Myocyte (in vitro differentiated cells): ENCODE results near the gene SAE1. TPM values are rescaled to one million over a fixed set of nuclear protein-coding genes. Genes with fewer than 3 reads are reported as not detected.
"Not testable (repeated sequence)": the region's sequence is repeated elsewhere in the genome, so short reads cannot be mapped to it uniquely, and the experiment has no call there.

Experiments
- DNase-seq: peaks from one replicate; pipeline ENCODE4 v3.0.0-alpha.2; 2012; ENCODE audit warnings: low read depth
- polyA plus RNA-seq: library from polyadenylated mRNA; unstranded; fragments of >200 nt; gene quantifications from one replicate; pipeline ENCODE4 v1.2.1, GENCODE V29; 2012; ENCODE audit warnings: missing spikeins
- total RNA-seq: library from RNA; depleted of rRNA; stranded (reverse); fragments of >200 nt; gene quantifications from 2 replicates; pipeline ENCODE4 v1.2.3, GENCODE V29; 2014

SAE1 gene
- total RNA-seq, result 144 and 177 TPM in 2 replicates
- polyA plus RNA-seq, result 104 TPM

DNA sequence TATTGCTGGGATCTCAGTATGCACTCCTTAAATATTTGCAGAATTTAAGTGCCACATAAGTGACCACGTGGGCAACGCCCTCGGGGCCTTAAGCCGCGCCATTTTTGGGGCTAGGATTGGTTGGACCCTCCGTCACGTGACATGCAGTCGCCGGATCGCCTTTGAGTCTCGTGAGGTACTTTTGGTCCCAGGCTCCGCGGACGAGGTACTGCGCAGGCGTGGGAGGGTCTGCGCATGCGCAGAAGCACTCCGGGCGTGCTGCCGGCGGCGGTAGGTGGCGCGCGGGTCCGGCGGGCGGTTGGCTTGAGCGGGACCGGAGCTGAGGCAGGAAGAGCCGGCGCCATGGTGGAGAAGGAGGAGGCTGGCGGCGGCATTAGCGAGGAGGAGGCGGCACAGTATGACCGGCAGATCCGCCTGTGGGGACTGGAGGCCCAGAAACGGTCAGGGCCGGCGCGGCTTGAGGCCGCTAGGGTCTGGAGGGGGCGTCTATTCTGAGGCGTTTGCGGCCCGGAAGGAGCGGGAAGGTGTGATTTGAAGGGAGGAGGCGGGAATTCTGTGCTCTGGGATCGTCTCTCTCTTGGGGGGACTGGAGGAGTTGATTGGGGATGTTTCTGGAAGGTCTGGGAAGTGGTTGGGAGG lies at the start of gene SAE1:
Gene SAE1 (plus strand): TSS at position 247 of the 639 bp plus-strand sequence. CDS start 96 bp downstream, at position 343.
- DNase-seq, result peak; percentile 99

DNA sequence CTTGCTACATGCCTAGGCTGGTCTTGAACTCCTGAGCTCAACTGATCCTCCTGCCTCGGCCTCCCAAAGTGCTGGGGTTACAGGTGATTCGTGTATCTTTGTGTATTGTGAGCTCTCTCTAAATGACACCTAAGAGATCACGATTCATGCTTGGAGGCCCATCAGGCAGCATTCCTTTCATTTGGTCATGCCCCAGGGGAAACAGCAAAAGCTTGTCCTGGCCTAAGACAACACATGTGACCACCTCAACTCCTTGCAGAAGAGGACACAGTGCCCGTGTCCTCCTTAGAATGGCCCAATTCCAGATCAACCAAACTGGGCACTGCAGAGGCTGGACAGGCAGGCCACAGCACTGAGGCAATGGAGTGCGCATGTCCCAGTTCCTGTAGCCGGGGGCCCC lies 49.5 kb upstream of the SAE1 start:
- DNase-seq, result no peak

DNA sequence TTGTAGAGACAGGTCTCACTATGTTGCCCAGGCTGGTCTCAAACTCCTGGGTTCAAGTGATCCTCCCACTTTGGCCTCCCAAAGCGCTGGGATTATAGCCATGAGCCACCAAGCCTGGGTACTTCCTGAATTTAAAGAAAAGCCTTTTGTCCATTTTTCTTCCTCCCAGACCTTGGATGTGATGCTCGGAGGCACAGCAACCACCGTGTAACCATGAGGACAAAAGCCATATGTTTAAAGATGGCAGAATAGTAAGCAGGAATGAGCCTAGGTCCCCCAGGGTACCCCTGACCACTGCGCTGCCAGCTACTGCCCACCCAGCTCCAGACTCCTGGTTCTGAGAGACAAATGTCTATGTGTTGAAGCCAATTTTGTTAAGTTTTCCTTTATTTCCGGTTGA lies 48.1 kb upstream of the SAE1 start:
- no peak for DNase-seq

DNA sequence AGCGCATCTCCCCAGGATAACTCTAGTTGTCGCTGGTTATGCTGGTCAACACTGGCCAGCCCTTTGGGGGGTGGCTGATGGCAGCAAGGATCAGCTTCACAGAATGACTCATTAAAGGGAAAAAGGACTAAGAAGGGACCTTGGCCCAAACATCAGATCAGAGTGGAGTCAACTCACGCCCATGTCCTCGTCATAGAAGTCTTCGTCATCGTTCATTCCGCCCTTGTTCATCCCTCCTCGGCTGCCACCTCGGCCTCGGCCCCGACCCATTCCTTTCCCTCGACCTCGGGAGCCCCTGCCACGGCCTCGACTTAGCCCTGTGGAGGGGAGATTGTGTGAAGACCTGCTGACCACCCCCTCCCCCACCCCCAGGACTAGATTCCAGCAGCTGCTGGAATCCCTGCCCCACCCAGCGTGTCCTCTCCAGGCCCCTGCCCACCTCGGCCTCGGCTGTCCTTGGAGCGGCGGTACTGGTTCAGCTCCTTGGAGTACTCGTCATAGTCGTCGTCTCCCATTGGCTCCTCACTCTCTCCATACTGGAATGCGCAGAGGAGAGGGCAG lies 45.7 kb upstream of the SAE1 start:
- DNase-seq, result no peak

DNA sequence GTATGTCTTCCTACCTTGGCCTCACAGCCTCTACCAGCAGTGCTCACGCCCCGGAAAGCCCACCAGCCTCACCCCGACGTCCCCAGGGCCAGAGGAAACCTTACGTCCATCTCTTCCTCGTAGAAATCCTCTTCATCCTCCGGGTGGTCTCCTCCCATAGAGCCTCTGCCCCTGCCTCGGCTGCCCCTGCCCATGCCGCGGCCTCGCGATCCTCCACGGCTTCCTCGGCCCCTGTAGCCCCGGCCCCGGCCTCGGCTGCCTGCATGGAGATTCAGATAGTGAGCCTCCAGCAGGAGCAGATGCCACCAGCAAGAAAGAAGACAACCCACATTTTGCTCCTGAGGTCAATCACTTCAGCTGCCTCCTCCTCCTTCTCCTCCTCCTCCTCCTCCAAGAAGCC lies 44.4 kb upstream of the SAE1 start:
- no peak for DNase-seq

DNA sequence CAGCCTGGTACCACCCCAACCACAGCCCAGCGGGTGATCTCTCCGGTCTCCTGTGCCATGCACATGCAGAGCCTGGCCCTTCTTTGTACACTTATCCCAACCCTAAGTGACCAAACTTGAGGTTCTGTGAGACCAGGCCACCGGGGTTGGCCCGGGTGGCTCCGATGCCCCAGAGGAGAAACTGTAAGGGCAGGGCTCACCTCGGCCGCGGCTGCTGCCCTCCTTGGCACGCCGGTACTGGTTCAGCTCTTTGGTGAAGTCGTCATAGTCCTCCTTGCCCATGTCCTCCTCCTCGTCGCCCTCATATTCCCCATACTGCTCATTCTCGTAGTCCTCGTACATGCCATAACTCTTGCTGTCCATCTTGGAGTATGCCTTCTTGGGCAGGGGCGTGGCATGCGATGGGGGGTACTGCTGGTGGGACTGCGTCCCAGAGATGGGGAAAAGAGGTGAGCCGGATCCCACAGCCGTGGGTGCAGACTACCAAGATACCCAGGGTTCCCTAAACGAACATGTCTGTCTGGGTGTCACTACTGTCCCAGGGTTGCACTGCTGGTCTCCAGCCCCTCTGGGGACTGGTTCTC lies 40.8 kb upstream of the SAE1 start:
- DNase-seq, result no peak

DNA sequence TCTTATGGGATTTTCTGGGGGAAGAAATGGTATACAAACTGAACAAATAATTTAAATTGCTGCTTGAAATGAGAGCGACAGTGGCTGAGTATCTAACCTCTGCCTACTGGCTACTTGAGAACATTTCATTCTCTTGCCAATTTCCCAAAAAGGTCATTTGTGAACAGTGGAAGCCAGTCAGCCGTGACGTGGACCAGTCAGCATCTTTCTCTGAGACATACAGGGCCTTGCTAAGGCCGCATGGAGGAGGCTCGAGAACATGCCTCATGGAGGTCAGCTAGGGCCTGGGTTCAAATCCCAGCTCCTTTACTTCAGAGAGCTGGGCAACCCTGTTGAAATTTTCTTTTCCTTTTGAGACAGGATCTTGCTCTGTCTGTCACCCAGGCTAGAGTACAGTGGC lies 37.4 kb upstream of the SAE1 start:
- no peak for DNase-seq

DNA sequence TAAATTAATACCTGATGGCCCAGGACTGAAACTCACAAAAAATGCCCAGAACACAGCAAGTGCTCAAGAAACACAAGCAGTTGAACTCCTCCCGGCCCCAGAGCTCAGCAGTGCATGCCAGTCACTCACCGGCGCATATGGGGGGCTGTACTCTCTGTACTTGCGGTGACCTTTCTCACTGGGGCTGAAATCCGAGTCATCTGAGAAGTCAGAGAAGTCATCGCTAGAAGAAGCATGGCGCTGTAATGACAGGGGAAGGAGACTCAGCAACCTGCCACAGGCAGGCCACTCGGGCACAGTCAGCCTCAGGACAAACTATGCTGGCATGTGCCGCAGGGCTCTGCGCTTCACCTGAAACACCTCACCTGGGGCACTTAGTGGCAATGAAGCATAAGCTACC lies 36.8 kb upstream of the SAE1 start:
- DNase-seq, result no peak

DNA sequence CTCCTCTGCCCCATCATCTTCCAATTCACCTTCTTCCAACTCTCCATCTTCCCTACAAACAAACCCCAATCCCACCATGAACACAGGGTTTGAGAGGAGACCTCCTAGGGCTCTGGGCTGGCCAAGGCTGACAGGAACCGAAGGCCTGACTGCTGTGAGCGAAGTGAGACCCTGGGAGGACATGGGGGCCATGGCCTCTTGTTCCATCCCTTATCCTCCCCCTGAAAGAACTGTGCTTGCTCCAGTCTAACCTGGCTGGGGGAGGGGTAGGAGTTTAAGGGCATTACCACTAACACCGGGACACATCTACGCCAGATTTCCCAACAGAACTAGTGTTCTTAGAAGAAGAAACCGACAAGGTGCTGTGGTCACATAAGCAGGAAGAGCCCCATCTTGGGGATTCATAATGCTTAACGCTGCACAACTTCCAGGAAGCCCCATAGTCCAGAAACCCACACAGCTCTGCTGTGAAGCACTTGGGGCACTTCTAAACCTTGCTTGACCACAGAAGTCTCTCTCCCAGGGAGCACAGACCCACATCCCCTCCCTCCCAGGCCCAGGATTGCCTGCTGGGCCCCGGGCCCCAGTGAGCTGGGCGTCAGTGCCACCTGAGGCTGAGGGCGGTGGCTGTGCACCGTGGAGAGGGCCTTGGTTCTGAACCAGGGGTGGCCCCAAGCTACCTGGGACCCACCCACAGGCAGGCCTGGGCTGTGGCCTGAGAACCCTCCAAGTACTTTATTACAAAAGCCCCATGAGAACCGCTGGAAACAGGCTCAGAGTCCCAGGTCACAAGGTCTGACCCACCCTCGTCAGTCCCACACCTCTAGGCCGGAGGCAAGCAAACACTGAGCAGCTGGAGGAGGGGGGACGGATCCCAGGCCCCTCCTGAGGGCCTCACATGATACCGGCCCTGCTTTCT lies 35.8 kb upstream of the SAE1 start:
- no peak for DNase-seq

DNA sequence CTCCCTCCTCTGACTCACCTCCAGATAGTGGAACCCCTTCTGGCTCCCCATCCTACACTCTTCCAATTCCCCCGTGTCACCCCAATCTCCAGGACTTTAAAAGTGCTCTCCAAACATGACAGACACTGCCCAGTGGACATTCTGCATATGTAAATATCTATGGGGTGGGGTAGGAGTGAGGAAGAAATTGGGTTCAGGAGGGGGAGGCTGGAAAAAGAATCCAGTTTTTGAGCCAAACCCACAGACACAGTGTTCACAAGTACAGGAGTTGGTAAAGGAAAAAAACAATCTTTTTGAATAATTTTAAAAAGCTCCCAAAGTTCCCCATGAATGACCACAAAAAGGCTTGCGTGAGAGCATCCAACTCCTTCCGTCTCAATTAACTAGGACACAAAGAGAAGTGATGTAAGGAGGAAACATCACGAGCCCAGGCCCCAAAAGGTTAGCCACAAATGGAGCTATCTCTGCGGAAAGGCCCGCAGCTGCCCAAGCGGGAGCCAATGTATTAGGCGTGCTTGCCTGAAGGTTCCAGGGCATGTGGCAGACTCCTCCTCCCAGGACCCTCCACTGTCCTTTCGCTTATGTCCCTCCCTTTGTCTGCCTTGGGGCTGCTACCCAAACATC lies 35.0 kb upstream of the SAE1 start:
- peak; percentile 34 for DNase-seq

DNA sequence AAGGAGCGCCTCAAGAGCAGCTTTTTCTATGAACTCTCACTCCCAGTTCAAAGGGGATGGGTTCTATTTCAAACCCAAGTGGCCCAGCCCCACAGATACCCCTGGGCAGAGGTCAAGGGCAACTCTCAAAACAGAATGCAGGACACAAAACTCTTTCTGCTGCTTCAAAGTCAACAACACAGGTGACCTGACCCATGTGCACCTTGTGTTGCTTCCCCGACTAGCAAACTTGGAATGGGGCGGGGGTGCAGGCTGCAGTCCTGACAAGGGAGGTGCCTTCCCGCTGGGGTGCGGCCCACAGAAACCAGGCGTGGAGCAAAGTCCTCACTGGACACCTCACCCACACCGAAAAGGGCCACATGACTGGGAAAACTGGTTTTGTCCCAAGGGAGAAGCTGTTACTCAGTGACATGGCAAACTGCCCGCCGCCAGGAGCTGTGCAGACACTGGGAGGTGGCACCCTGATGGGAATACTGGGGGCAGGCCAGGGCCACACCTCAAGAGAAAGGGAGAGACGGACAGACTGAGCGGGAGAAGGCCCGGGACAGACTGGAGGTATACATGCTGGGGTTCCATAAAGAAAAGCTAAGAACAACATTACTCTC lies 34.4 kb upstream of the SAE1 start:
- peak; percentile 36 for DNase-seq

DNA sequence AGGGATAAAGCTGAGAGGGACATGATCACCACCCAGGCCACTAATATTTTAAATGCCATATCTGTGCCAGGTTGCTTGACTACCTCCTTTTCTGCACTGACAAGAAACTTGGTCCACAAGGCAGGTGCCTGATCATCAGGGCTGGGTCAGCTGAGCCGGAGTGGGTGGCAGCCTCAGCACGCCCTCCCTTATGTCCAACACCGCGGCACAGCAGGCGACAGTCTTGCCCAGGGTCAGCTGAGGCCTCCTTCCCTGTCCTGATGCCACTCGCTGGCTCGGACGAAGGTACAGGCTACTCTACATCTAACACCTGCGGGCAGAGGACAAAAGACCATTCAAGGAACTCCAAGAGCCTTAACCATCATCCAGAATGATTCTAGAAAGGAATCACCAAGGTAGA lies 33.9 kb upstream of the SAE1 start:
- DNase-seq, result no peak

DNA sequence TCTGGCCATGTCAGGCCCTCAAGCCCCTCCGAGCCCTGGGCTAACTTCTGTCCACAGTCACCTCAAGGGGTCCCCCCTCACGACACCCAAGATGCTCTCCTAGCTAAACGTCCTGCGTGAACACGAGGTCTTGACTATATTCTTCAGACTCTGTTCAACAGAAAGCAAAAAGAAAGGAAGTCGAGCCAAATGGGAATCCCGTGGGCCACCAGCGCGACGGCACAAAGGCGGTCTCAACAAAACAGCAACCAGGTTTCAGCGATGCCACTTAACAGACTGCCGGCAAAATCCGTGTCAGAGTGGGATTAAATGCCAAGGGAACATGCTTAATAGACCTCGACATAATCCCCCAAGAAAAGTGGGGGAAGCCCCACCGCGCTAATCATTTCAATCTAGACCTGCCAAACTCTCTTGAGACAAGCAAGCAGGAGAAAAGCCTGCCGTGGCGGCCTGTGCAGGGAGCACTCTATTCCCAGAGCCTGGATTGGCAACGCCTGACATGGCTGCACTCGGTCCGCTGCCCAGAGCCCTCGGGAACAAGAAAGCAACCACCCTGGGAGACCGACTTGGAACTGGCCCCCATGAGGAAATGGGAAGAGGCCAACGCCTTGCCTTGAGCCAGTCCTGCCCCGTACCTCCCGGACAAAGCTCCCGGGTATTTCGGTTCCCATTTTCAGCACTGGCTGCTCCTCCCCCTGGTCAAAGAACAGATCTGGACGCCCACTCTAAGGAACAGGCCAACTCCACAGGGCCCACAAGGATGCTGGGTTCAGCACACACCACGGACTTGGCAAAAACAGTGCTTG lies 33.0 kb upstream of the SAE1 start:
- no peak for DNase-seq

DNA sequence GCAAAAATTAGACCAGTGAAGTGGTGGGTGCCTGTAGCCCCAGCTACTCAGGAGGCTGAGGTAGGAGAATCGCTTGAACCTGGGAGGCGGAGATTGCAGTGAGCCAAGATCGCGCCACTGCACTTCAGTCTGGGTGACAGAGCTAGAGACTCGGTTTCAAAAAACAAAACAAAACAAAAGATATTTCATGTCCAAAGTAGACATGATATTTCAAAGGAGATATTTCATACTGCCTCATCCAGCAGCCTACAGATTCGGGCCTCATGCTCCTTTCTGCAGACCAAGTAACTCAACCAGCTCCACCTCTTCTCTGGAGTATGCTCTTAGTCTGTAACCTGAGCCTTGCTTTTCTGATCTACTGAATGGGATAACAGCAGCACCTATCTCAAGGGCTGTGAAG lies 32.0 kb upstream of the SAE1 start:
- no peak for DNase-seq

DNA sequence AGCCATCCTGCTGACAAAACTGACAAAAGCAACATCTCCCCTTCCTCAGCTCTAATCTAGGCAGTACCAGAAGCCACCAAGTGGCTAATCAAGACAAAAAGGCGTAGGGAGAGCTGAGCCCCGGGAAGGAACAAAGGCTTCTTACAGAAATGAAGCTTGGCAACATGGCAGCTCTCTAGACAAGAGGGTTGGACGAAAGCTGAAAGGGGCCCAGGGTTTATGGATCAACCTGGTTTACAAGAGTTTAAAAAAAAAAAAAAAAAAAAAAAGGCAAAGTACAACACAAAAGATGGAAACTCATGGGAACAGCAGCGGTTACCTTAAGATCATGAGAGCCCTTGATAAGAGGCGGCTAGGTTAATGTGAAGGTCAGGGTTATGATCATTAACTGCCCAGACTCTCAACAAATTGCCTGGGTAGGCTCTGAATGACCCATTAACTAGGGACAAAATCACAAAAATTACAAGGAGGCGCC lies 31.0 kb upstream of the SAE1 start:
- no peak for DNase-seq

DNA sequence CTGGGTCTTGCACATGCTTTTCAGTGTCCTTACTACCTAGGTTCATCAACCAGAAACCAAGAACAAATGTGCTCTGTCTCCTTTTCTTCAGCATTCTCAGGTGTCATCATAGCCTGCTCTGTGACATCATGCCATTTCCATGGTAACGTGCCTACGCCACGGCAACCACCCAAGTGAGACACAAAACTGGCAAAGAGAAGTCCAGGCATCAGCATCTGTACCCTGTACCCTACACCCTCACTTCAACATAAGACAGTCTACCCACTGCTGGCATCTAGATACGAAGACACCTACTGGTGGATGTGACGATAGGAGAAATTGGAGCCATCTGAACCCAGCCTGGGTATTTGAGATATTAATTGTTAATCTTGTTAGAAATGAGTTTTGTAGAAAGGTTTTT lies 30.3 kb upstream of the SAE1 start:
- no peak for DNase-seq

DNA sequence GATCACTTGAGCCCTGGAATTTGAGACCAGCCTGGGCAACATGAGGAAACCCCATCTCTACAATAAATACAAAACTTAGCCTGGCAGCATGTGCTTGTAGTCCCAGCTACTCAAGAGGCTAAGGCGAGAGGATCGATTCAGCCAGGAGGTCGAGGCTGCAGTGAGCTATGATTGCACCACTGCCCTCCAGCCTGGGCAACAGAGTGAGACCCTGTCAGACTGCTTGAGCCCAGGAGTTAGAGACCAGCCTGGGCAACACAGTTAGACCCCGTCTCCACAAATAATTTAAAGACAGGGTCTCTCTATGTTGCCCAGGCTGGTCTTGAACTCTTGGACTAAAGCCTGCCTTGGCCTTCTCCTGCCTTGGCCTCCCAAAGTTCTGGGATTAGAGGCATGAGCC lies 29.5 kb upstream of the SAE1 start:
- not testable (repeated sequence) for DNase-seq

DNA sequence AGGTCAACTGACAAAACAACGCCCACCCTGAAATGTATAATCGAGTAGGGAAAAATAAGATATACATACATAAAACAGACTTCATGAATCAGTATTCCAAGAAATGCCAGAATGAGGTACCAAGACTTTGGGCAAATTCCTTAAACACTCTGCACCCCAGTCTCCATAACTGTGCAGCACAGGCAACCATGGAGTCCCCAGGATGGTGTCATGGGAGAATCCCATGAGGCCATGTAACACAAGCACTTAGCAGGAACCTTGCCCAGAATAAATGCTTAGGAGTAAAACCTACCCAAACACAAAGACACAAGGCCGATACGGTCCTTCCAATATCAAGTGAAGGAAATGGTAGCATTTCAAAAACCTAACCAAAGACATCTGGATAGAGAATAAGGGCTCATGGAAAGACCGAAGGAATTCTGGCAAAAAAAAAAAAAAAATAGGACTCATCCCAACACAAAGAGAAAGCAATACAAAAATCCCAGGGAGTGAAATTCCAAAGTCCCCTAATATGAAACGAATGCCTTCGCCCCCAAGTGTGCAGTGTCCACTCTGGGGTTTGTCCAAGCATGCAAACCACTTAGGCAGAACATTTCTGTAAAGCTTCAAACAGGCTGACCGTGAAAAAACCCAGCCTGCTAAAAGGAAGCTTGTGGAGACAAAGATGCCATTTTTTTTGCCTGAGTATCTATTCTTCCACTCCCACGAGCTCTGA lies 28.1 kb upstream of the SAE1 start:
- no peak for DNase-seq

DNA sequence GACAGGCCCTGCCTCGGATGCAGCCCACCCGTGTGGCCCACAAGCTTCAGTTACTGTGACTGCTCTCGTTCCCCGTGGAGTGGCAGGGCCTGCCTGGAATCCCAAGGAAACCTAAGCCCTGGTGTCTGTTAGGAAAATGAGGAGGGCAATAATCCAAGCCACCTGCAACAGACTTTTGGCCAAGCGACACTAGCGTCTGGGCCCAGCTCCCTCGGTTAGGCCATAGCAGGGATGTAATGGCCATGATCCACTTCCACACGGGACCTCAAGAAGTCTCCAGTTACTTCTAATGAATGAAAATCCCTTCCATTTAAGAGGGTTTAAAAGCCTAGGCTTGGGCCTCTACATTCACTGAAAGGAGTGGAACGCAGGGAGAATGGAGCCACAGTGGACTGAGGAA lies 26.0 kb upstream of the SAE1 start:
- no peak for DNase-seq
